ENCODE data around the gene SCT. TPM values are rescaled to one million over a fixed set of nuclear protein-coding genes. Genes with fewer than 3 reads are reported as not detected.

SCT gene
- total and polyA plus RNA-seq, 2 of the 8 experiments (the other 6 are each of a cell fraction or from before 2014, with no cell fraction given) = 1.7 to 2.0 TPM

DNA sequence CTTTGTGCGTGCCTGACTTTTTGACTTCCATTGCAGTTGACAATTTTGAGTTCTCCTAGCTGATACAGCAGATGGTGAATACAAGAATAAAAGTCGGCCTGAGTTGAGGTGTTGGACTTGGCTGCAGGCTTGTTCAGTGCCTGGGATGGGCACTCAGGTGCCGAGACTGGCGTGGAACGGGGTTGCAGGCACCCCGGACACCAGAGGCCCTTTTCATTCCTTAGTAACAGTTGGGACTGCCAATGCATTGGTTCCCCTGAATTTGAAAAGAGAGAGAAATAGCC, 49.4 kb downstream of the SCT start (continued):
- no peak for TF ChIP-seq HDAC6 (IDR thresholded peaks at IDR 0.05; ENCODE audit: low read depth, low read length)
- no peak for TF ChIP-seq POU5F1 (IDR thresholded peaks at IDR 0.05; ENCODE audit: low read depth, low read length)
- TF ChIP-seq SUZ12 (IDR thresholded peaks at IDR 0.05; ENCODE audit: low read length) = no peak
- no peak for TF ChIP-seq SIX5 (IDR thresholded peaks at IDR 0.05; ENCODE audit: low read depth, low read length)
- TF ChIP-seq GABPA (IDR thresholded peaks at IDR 0.05; ENCODE audit: borderline replicate concordance, insufficient read depth, low read length) = no peak
- no peak for TF ChIP-seq EP300 (IDR thresholded peaks at IDR 0.05; ENCODE audit: borderline replicate concordance in 1 of 2, low read depth in 2 of 2, low read length in 2 of 2)
